Left ventricle myocardium inferior (tissue), 1 donor: ENCODE measurements around the gene LPAR1. TPM values are rescaled to one million over a fixed set of nuclear protein-coding genes. Genes with fewer than 3 reads are reported as not detected.

Source experiments
- DNase-seq: peaks from one replicate; pipeline ENCODE4 v3.0.0-alpha.2; 2020
- H3K27ac ChIP-seq: fragments of 200-600 bp; replicated peaks from 2 replicates; pipeline ENCODE4 v1.8.0; 2021
- H3K27me3 ChIP-seq: fragments of 200-600 bp; 2 replicates; pipeline ENCODE4 v1.8.0; 2021; ENCODE audit warnings: low read depth
- H3K36me3 ChIP-seq: fragments of 200-600 bp; 2 replicates; pipeline ENCODE4 v1.8.0; 2021
- H3K4me1 ChIP-seq: fragments of 200-600 bp; 2 replicates; pipeline ENCODE4 v1.8.0; 2021
- H3K4me3 ChIP-seq: fragments of 200-600 bp; 2 replicates; pipeline ENCODE4 v1.8.0; 2021; ENCODE audit warnings: mild to moderate bottlenecking, moderate library complexity
- H3K9me3 ChIP-seq: fragments of 200-600 bp; replicated peaks from 2 replicates; pipeline ENCODE4 v1.8.0; 2021
- intact Hi-C: fragments of 100-400 bp; cut with micrococcal nuclease; formaldehyde crosslinking; loops from one replicate; pipeline ENCODE4 v1.11.0; 2022
- total RNA-seq: library from RNA; stranded (reverse); fragmentation: NEBNext Ultra II Directional; extraction: Animal tissue kit (Norgen Biotek cat#: 25700); gene quantifications from one replicate; pipeline ENCODE4 v1.2.1, GENCODE V29; 2021
- TF ChIP-seq, protein P1 (sequence below): fragments of 200-600 bp; IDR thresholded peaks from 2 replicates; pipeline ENCODE4 v1.8.0; 2021; ENCODE audit warnings: antibody characterized with exemption, mild to moderate bottlenecking, borderline replicate concordance
- donor health status: DM: no; HTN: yes; CAD: no; lungs with severe emphysema.

The LPAR1 gene
- total RNA-seq, 1 donor from 2014 or later = 12.4 TPM

DNA sequence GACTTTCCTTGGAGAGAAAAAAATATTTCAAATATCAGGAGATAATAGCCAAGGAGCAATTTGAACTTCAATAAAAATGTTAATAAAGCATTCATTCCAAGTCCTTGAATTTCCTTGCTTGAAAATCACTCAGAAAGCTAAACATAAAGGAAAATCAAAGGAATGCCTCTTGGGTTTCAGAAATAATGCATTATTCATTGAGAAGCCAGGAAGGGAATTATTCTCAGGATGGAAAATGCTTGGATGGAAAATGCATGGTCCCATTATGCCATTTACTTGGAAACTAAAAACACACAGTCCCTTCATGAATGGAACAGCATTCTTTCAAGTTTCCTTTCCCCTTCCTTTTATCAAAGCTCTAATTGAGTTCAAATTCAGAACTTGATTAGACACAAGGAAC is 160.9 kb downstream of the LPAR1 start:
- Histone ChIP-seq H3K36me3 (no peaks in the 10 kb centered on the region), H3K4me1 (no peaks in the 10 kb centered on the region), H3K27me3 (no peaks in the 10 kb centered on the region), H3K4me3 (no peak overlapping the region), H3K27ac (peak overlapping the region; percentile 10), H3K9me3 (no peaks in the 10 kb centered on the region)
- TF ChIP-seq, protein P1, sequence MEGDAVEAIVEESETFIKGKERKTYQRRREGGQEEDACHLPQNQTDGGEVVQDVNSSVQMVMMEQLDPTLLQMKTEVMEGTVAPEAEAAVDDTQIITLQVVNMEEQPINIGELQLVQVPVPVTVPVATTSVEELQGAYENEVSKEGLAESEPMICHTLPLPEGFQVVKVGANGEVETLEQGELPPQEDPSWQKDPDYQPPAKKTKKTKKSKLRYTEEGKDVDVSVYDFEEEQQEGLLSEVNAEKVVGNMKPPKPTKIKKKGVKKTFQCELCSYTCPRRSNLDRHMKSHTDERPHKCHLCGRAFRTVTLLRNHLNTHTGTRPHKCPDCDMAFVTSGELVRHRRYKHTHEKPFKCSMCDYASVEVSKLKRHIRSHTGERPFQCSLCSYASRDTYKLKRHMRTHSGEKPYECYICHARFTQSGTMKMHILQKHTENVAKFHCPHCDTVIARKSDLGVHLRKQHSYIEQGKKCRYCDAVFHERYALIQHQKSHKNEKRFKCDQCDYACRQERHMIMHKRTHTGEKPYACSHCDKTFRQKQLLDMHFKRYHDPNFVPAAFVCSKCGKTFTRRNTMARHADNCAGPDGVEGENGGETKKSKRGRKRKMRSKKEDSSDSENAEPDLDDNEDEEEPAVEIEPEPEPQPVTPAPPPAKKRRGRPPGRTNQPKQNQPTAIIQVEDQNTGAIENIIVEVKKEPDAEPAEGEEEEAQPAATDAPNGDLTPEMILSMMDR = no peak
- no peak for DNase-seq
- intact Hi-C loops = no loop called here

DNA sequence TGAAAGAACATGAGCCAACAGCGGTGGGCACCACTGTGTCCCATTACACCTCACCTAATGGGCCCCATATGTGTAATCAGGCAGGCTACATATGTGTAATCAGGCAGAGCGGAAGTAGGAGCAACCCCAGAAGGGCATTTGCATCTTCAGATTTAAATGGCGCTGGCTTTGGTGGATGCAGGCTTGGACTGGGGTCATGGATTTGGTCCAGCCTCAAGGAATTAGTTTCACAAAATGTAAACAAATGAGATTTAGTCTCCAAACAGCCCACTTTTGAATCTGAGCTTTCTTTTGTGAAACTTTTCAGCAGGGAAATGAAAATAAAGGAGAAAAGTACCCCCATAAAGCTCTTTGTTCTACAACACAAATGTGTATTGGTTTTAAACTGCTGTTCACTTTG is 161.3 kb downstream of the LPAR1 start:
- intact Hi-C loops = no loop called here
- peak overlapping the region; percentile 10 for H3K27ac ChIP-seq
- no peaks in the 10 kb centered on the region for H3K36me3 ChIP-seq
- H3K4me1 ChIP-seq = no peaks in the 10 kb centered on the region
- H3K27me3 ChIP-seq = no peaks in the 10 kb centered on the region
- no peak for DNase-seq
- TF ChIP-seq, protein P1 = no peak
- H3K4me3 ChIP-seq = no peak overlapping the region
- no peaks in the 10 kb centered on the region for H3K9me3 ChIP-seq

DNA sequence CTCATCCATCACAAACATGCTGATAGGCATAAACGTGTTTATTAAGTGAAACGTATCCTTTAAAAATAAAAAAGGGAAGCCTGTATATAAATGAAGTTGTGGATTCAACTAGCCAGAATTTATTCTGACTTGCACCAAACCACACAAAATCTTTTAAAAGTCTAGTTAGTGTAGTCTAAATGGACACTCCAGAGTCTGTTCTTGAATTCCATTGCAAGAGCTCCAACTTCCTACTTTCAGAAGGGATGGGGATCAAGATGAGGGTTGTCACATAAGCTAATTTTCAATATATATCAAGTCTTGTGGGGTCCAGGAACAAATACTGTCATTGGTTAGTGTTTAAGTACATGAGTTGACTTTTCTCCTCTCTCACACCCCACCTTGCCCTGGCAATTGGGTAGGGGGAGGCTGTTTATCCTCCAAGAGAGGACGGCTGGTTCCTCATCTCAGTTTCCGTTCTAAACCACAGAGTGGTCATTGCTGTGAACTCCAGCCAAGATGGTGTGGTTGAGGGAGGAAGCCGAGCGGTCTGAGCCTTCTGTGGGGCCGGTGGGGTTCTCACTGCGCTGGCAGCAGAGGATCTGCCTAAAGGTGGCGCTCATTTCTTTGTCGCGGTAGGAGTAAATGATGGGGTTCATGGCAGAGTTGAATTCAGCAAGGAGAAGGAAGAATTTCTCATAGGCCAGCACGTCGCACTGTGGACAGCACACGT is 163.2 kb downstream of the LPAR1 start:
- DNase-seq = peak; percentile 32
- H3K4me1 ChIP-seq = no peaks in the 10 kb centered on the region
- no peaks in the 10 kb centered on the region for H3K9me3 ChIP-seq
- no peaks in the 10 kb centered on the region for H3K27me3 ChIP-seq
- H3K4me3 ChIP-seq = no peak overlapping the region
- no peaks in the 10 kb centered on the region for H3K36me3 ChIP-seq
- no peak overlapping the region for H3K27ac ChIP-seq
- TF ChIP-seq, protein P1 = no peak
- intact Hi-C loops = no loop called here

DNA sequence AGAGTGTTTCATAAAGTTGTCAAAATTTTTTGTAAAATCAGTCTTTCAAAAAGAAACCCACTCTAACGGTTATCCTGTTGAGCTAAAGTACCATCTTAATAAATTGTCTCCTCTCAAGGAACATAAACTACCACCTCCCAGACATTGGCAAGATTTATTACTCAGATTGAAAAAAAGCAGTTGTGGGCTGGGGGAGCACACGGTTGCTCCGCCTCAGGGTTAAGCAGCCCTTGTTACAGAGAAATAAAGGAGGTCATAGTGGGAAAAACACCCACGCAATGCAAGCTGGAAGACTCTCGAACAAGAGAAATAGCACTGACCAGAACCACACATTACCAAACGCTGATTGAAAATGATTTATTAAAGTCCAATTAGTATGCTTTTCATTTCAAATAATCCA is 165.3 kb downstream of the LPAR1 start:
- Histone ChIP-seq H3K4me1 (no peaks in the 10 kb centered on the region), H3K27me3 (no peaks in the 10 kb centered on the region), H3K27ac (no peak overlapping the region), H3K36me3 (no peaks in the 10 kb centered on the region), H3K4me3 (no peak overlapping the region), H3K9me3 (no peaks in the 10 kb centered on the region)
- no peak for DNase-seq
- TF ChIP-seq, protein P1 = no peak
- intact Hi-C loops = no loop called here

DNA sequence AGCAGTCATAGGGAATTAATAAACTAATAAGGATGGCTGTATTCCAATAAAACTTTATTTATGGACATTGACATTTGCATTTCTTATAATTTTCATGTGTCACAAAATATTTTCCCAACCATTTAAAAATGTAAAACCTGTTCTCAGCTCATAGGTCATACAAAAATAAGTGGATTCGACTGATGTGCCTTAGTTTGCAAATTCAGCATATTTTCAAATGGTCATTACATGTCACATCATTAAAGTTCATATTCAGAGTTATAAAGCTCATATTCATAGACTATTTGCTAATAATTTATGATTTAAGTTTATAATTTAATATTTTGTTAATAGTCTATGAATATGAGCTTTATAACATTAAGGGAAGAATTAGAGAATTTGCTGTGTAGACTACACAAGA is 166.5 kb downstream of the LPAR1 start:
- Histone ChIP-seq H3K27me3 (no peaks in the 10 kb centered on the region), H3K27ac (no peak overlapping the region), H3K4me3 (no peak overlapping the region), H3K36me3 (no peaks in the 10 kb centered on the region), H3K4me1 (no peaks in the 10 kb centered on the region), H3K9me3 (no peaks in the 10 kb centered on the region)
- TF ChIP-seq, protein P1 = no peak
- intact Hi-C loops = no loop called here
- DNase-seq = no peak
